CD4-positive, alpha-beta T cell (primary cell): ENCODE measurements around the gene KLHL14. TPM values are rescaled to one million over a fixed set of nuclear protein-coding genes. Genes with fewer than 3 reads are reported as not detected.

ENCODE experiments used
- ATAC-seq: fragments of 200-7000 bp; cut with Tn5 transposase; one replicate; pipeline ENCODE4 v1.10.0; 2022; ENCODE audit warnings: mild to moderate bottlenecking; ENCODE audit not compliant: poor library complexity
- CTCF ChIA-PET: fragments of 350-600 bp; sonication (Branson Sonifier 250); formaldehyde crosslinking; loops from one replicate; lab custom pipeline; 2021; ENCODE audit warnings: antibody characterized with exemption, inconsistent platforms; lab: Charles Lee
- POLR2A ChIA-PET: fragments of 350-600 bp; sonication (Branson Sonifier 250); formaldehyde crosslinking; loops from one replicate; lab custom pipeline; 2021; ENCODE audit warnings: antibody characterized with exemption, inconsistent platforms; lab: Charles Lee
- DNase-seq, 14 experiments: peaks; one replicate each; pipeline ENCODE4 v3.0.0-alpha.2; 2013 to 2020; ENCODE audit warnings: mixed read lengths in 2 of 14
- H3K27ac ChIP-seq, 2 donors: one replicate each; pipeline versions ENCODE4 v1.5.1 to v1.7.0; 2013; ENCODE audit warnings: low read length in 2 of 2, low read depth in 1 of 2, mild to moderate bottlenecking in 1 of 2
- H3K27me3 ChIP-seq, 2 experiments: 1 replicate in 1 of 2; 2 replicates in 1 of 2; pipeline versions ENCODE4 v1.6.1 to v1.7.0; 2013; ENCODE audit warnings: low read length in 2 of 2, control low read depth in 1 of 2, mild to moderate bottlenecking in 1 of 2, moderate library complexity in 1 of 2; ENCODE audit not compliant: insufficient read depth in 2 of 2, control insufficient read depth in 1 of 2
- H3K36me3 ChIP-seq: one replicate; pipeline ENCODE4 v1.6.1; 2013; ENCODE audit warnings: low read length, control low read depth; ENCODE audit not compliant: insufficient read depth
- H3K4me1 ChIP-seq: one replicate; pipeline ENCODE4 v1.6.1; 2013; ENCODE audit warnings: low read length, control low read depth; ENCODE audit not compliant: insufficient read depth
- H3K4me3 ChIP-seq: one replicate; pipeline ENCODE4 v1.5.1; 2013; ENCODE audit warnings: mild to moderate bottlenecking, low read length, moderate library complexity
- H3K9me3 ChIP-seq, 2 experiments: 1 replicate in 1 of 2; 2 replicates in 1 of 2; pipeline versions ENCODE4 v1.6.1 to v1.7.0; 2013; ENCODE audit warnings: low read length in 2 of 2, mild to moderate bottlenecking in 2 of 2, control low read depth in 1 of 2, moderate library complexity in 1 of 2; ENCODE audit not compliant: control insufficient read depth in 1 of 2, insufficient read depth in 1 of 2
- H3K27ac Mint-ChIP-seq: one replicate; pipeline ENCODE4 v1.8.0; 2020; ENCODE audit warnings: mixed read lengths
- H3K27me3 Mint-ChIP-seq: one replicate; pipeline ENCODE4 v1.8.0; 2021; ENCODE audit warnings: mixed read lengths
- H3K36me3 Mint-ChIP-seq: one replicate; pipeline ENCODE4 v1.8.0; 2021; ENCODE audit warnings: low read depth, mixed read lengths
- H3K4me1 Mint-ChIP-seq: one replicate; pipeline ENCODE4 v1.8.0; 2021; ENCODE audit warnings: low read depth, mixed read lengths
- H3K4me3 Mint-ChIP-seq: one replicate; pipeline ENCODE4 v1.8.0; 2020; ENCODE audit warnings: mild to moderate bottlenecking, mixed read lengths
- H3K9me3 Mint-ChIP-seq: one replicate; pipeline ENCODE4 v1.8.0; 2020; ENCODE audit warnings: mixed read lengths
- CTCF ChIP-seq: fragments of 200-600 bp; IDR thresholded peaks from one replicate; pipeline ENCODE4 v1.8.0; 2022; ENCODE audit warnings: antibody characterized with exemption, mild to moderate bottlenecking
- intact Hi-C, 2 experiments: fragments of 100-400 bp; cut with DNase I in 1 of 2; cut with micrococcal nuclease in 1 of 2; formaldehyde crosslinking; loops; one replicate each; pipeline versions ENCODE4 v1.15.1 to v1.9.0; 2023 to 2025; cut with DNase I, micrococcal nuclease
- total RNA-seq, 174 experiments: library from RNA in 2 of 174; stranded (reverse) in 2 of 174; gene quantifications; one replicate each; pipeline ENCODE4 v1.2.3 and lab custom pipeline; 2021 to 2026

Gene KLHL14
- total RNA-seq, 2 experiments from 2014 or later, result not detected

GRCh38 chr18:32684940-32685339 lies 87.9 kb downstream of the KLHL14 start:
- ChIA-PET POLR2A (no interaction called here), CTCF (no interaction called here)
- Mint-ChIP-seq H3K36me3 (no peaks in the 10 kb centered on the region), H3K4me3 (no peak overlapping the region), H3K27ac (no peak overlapping the region), H3K9me3 (no peaks in the 10 kb centered on the region), H3K27me3 (no peaks in the 10 kb centered on the region), H3K4me1 (no peaks in the 10 kb centered on the region)
- Histone ChIP-seq H3K4me1 (no peaks in the 10 kb centered on the region), H3K27me3 (no peaks in the 10 kb centered on the region), H3K9me3 (peaks cover 0 to 5% of the 10 kb centered on the region in 2 experiments), H3K4me3 (no peak overlapping the region), H3K36me3 (no peaks in the 10 kb centered on the region), H3K27ac (no peak overlapping the region)
- DNase-seq (no peak), ATAC-seq (no peak)
- TF ChIP-seq CTCF, result no peak
- intact Hi-C loops, result no loop called here

- POLR2A ChIA-PET, result no interaction called here
- H3K27ac Mint-ChIP-seq, result no peak overlapping the region
- H3K27me3 Mint-ChIP-seq, result no peaks in the 10 kb centered on the region
- no peaks in the 10 kb centered on the region for H3K4me1 Mint-ChIP-seq
- CTCF ChIA-PET, result no interaction called here
- H3K36me3 Mint-ChIP-seq, result no peaks in the 10 kb centered on the region
- Histone ChIP-seq H3K9me3 (peaks cover 0 to 3% of the 10 kb centered on the region in 2 experiments), H3K4me3 (no peak overlapping the region), H3K27me3 (no peaks in the 10 kb centered on the region), H3K27ac (no peak overlapping the region), H3K36me3 (no peaks in the 10 kb centered on the region), H3K4me1 (no peaks in the 10 kb centered on the region)
- no peaks in the 10 kb centered on the region for H3K9me3 Mint-ChIP-seq
- intact Hi-C loops, result no loop called here
- TF ChIP-seq CTCF, result no peak
- no peak overlapping the region for H3K4me3 Mint-ChIP-seq
- ATAC-seq, result no peak
- DNase-seq, result no peak
Observed at GRCh38 chr18:32684096-32684495, 88.7 kb downstream of the KLHL14 start.

GRCh38 chr18:32683044-32683443 lies 89.8 kb downstream of the KLHL14 start:
- H3K27me3 ChIP-seq, result no peaks in the 10 kb centered on the region
- TF ChIP-seq CTCF, result no peak
- H3K4me3 ChIP-seq, result no peak overlapping the region
- DNase-seq, result no peak
- H3K4me1 ChIP-seq, result no peaks in the 10 kb centered on the region
- Mint-ChIP-seq H3K4me3 (no peak overlapping the region), H3K27ac (no peak overlapping the region), H3K9me3 (no peaks in the 10 kb centered on the region), H3K36me3 (no peaks in the 10 kb centered on the region), H3K27me3 (peaks cover 4% of the 10 kb centered on the region), H3K4me1 (no peaks in the 10 kb centered on the region)
- H3K9me3 ChIP-seq, result no peaks in the 10 kb centered on the region
- no peak for ATAC-seq
- CTCF ChIA-PET, result no interaction called here
- H3K36me3 ChIP-seq, result no peaks in the 10 kb centered on the region
- H3K27ac ChIP-seq, result no peak overlapping the region
- POLR2A ChIA-PET, result no interaction called here
- intact Hi-C loops, result no loop called here
